MG63 (cell line): Measurements from ENCODE around the gene MT1G. TPM values are rescaled to one million over a fixed set of nuclear protein-coding genes. Genes with fewer than 3 reads are reported as not detected.
"Not testable (repeated sequence)": the region's sequence is repeated elsewhere in the genome, so short reads cannot be mapped to it uniquely, and the experiment has no call there.

Experiments used
- DNase-seq: peaks from one replicate; pipeline ENCODE4 v3.0.0-alpha.2; 2020
- H3K27me3 ChIP-seq: fragments of 250-450 bp; sonication (Bioruptor Pico); 2 replicates; pipeline ENCODE4 v1.5.1; 2020; ENCODE audit warnings: mild to moderate bottlenecking, moderate library complexity
- H3K36me3 ChIP-seq: fragments of 250-450 bp; sonication (Bioruptor Pico); 2 replicates; pipeline ENCODE4 v1.5.1; 2020; ENCODE audit warnings: mild to moderate bottlenecking, moderate library complexity
- H3K4me3 ChIP-seq: fragments of 250-450 bp; sonication (Bioruptor Pico); 2 replicates; pipeline ENCODE4 v1.5.1; 2020; ENCODE audit warnings: mild to moderate bottlenecking, moderate library complexity
- H3K9me3 ChIP-seq: fragments of 250-450 bp; sonication (Bioruptor Pico); 2 replicates; pipeline ENCODE4 v1.5.1; 2020; ENCODE audit warnings: mild to moderate bottlenecking, moderate library complexity
- total RNA-seq: library from RNA; depleted of rRNA; stranded (reverse); fragments of >200 nt; shearing (Covaris generic); gene quantifications from 2 replicates; pipeline ENCODE4 v1.2.3, GENCODE V29; 2014; ENCODE audit warnings: low replicate concordance

MT1G gene
- total RNA-seq, 1 experiment from 2014 or later = not detected

DNA sequence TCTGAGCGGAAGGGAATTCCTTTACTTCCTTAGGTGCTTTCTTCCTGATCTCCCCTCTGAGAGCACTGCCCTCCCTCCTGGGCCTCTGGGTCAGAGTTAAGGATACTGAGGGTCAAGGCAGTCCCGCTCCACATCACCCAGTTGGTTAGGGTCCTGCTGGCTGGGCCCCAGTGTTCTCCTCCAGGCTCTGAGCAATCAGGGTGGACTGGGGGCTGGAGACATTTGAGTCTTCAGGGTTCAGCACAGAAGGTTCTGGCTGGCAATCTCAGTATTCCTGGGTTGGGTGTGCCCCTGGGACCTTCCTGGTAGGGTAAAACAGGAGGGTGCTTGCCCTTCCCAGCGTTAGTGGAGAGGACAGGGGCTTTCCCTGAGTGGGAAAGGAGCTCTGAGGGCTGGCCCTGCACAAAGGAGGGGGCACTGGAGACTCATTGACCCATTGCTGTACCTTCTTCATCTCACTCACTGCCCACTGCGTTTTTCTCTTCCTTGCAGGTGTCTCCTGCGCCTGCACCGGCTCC is 35.0 kb downstream of the MT1G start:
- peak overlapping the region; percentile 50 for H3K4me3 ChIP-seq
- no peaks in the 10 kb centered on the region; the same call in 1 of the 2 replicates for H3K27me3 ChIP-seq
- no peak for DNase-seq
- H3K36me3 ChIP-seq = no peaks in the 10 kb centered on the region
- H3K9me3 ChIP-seq = no peaks in the 10 kb centered on the region

- DNase-seq = peak; percentile 81
- peak within 1 kb of the TSS; percentile 50 for H3K4me3 ChIP-seq
- no peaks in the 10 kb centered on the region for H3K9me3 ChIP-seq
- H3K27me3 ChIP-seq = no peaks in the 10 kb centered on the region; the same call in 1 of the 2 replicates
- no peaks in the 10 kb centered on the region for H3K36me3 ChIP-seq
These were observed 35.6 kb downstream of the MT1G start, which contains the start of gene MT1M for GRCh38 chr16:56632156-56632847. Gene MT1M (plus strand): TSS chr16:56632659. CDS start chr16:56632732, 73 bp downstream.

GRCh38 chr16:56631832-56632155 is 36.1 kb downstream of the MT1G start:
- peak overlapping the region; percentile 50 for H3K4me3 ChIP-seq
- H3K36me3 ChIP-seq = no peaks in the 10 kb centered on the region
- H3K27me3 ChIP-seq = no peaks in the 10 kb centered on the region
- DNase-seq = no peak
- H3K9me3 ChIP-seq = no peaks in the 10 kb centered on the region

- no peak overlapping the region for H3K4me3 ChIP-seq
- H3K36me3 ChIP-seq = no peaks in the 10 kb centered on the region
- H3K27me3 ChIP-seq = no peaks in the 10 kb centered on the region
- no peak for DNase-seq
- no peaks in the 10 kb centered on the region for H3K9me3 ChIP-seq
These were observed 36.7 kb downstream of the MT1G start for GRCh38 chr16:56631197-56631596.

GRCh38 chr16:56630134-56630533 is 37.7 kb downstream of the MT1G start:
- Histone ChIP-seq H3K9me3 (no peaks in the 10 kb centered on the region), H3K36me3 (no peaks in the 10 kb centered on the region), H3K4me3 (no peak overlapping the region), H3K27me3 (no peaks in the 10 kb centered on the region)
- DNase-seq = no peak

GRCh38 chr16:56629531-56629930 is 38.3 kb downstream of the MT1G start:
- Histone ChIP-seq H3K4me3 (no peak overlapping the region), H3K9me3 (no peaks in the 10 kb centered on the region), H3K36me3 (no peaks in the 10 kb centered on the region), H3K27me3 (no peaks in the 10 kb centered on the region)
- no peak for DNase-seq

DNA sequence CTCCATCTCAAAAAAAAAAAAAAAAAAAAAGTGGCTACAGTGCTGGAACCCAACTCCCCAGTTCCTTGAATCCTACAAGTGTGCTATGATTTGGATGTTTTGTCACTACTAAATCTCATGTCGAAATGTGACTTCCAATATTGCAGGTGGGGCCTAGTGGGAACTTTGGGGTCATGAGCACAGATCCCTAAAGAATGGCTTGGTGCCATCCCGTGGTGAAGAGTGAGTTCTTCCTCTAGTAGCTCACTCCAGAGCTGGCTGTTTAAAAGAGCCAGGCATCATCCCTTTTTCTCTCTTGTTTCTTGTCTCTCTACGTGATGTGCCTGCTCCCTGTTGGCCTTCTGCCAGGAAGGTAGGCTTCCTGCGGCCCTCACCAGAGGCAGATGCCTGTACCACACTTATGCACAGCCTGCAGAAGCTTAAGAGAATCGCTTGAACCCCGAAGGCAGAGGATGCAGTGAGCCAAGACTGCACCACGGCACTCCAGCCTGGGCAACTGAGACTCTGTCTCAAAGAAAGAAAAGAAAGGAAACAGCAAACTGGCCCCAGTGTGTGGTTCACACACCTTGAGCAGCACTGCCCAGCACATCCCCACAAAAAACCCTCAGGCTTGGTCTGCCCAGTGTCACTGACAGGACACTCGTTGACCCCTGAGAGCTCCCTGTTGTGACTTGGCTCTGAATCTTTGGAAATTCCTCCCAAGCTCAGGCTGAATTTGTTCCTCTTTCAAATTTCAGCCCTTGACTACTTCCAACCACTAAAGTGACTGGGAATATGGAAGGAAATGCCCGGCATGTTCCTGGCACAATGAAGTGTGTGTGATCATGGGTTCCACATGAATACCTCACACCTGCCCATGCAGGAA is 39.1 kb downstream of the MT1G start:
- no peaks in the 10 kb centered on the region for H3K27me3 ChIP-seq
- H3K9me3 ChIP-seq = no peaks in the 10 kb centered on the region
- H3K4me3 ChIP-seq = no peak overlapping the region
- H3K36me3 ChIP-seq = no peaks in the 10 kb centered on the region
- DNase-seq = no peak

DNA sequence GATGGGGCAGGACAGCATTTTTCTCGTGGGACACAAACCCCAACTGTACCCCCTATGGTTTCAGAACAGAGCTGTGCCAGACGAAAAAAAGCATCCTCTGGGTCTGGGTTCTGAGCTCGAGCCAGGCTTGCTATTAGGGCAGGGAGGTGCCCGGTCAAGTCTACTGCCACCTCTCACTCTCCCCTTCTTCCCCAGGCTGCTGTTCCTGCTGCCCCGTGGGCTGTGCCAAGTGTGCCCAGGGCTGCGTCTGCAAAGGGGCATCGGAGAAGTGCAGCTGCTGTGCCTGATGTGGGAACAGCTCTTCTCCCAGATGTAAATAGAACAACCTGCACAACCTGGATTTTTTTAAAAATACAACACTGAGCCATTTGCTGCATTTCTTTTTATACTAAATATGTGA is 41.2 kb downstream of the MT1G start:
- no peak for DNase-seq

DNA sequence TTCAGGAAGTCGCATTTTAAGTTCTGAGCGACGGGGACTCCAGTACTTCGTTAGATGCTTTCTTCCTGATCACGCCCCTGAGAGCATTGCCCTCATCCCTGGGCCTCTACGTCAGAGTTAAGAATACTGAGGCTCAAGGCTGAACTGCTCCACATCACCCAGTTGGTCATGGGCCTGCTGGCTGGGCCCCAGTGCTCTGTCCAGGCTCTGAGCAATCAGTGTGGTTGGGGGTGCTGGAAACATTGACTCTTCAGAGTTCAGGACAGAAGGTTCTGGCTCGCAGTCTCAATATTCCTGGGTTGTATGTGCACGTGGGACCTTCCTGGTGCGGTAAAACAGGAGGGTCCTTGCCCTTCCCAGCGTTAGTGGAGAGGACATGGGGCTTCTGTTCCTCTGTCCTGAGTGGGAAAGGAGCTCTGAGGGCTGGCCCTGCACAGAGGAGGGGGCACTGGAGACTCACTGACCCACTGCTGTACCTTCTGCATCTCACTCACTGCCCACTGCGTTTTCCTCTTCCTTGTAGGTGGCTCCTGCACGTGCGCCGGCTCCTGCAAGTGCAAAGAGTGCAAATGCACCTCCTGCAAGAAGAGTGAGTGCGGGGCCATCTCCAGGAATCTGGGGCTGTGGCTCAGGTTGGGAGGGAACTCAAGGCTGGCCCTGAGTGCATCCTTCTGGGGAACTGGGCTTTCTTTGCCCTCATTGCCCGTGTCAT is 41.8 kb downstream of the MT1G start:
- no peaks in the 10 kb centered on the region for H3K27me3 ChIP-seq
- no peaks in the 10 kb centered on the region for H3K9me3 ChIP-seq
- peak overlapping the region; percentile 49 for H3K4me3 ChIP-seq
- DNase-seq = peak; percentile 99
- no peaks in the 10 kb centered on the region for H3K36me3 ChIP-seq

More for the DNA sequence above, 41.2 kb downstream of the MT1G start:
- Histone ChIP-seq H3K36me3 (no peaks in the 10 kb centered on the region), H3K4me3 (peak overlapping the region; percentile 49), H3K27me3 (no peaks in the 10 kb centered on the region), H3K9me3 (no peaks in the 10 kb centered on the region)

GRCh38 chr16:56625140-56625942 is 42.5 kb downstream of the MT1G start, which contains the start of gene MT1E:
Gene MT1E (plus strand): TSS chr16:56625781. CDS start chr16:56625852, 71 bp downstream.
- Histone ChIP-seq H3K36me3 (no peaks in the 10 kb centered on the region), H3K4me3 (peak within 1 kb of the TSS; percentile 49), H3K9me3 (no peaks in the 10 kb centered on the region), H3K27me3 (no peaks in the 10 kb centered on the region)
- peak; percentile 83 for DNase-seq

- Histone ChIP-seq H3K9me3 (no peaks in the 10 kb centered on the region), H3K4me3 (no peak overlapping the region), H3K36me3 (no peaks in the 10 kb centered on the region), H3K27me3 (no peaks in the 10 kb centered on the region)
- no peak for DNase-seq
These were observed 44.2 kb downstream of the MT1G start for GRCh38 chr16:56623637-56624036.

GRCh38 chr16:56623184-56623583 is 44.7 kb downstream of the MT1G start:
- H3K9me3 ChIP-seq, H3K36me3 ChIP-seq: not testable (repeated sequence)

DNA sequence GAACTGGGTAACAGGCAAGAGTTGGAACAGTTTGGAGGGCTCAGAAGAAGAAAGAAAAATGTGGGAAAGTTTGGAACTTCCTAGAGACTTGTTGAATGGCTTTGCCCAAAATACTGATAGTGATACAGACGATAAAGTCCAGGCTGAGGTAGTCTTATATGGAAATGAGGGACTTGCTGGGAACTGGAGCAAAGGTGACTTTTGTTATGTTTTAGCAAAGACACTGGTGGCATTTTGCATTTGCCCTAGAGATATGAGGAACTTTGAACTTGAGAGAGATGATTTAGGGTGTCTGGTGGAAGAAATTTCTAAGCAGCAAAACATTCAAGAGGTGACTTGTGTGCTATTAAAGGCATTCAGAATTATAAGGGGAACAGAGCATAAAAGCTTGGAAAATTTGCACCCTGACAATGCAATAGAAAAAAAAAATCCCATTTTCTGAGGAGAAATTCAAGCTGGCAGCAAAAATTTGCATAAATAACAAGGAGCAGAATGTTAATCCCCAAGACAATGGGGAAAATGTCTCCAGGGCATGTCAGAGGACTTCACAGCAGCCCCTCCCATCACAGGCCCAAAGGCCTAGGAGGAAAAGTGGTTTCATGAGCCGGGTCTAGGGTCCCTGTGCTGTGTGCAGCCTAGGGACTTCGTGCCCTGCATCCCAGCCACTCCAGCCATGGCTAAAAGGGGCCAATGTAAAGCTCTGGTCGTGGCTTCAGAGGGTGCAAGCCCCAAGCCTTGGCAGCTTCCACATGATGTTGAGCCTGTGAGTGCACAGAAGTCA is 46.0 kb downstream of the MT1G start:
- H3K9me3 ChIP-seq, H3K36me3 ChIP-seq, H3K4me3 ChIP-seq, H3K27me3 ChIP-seq, DNase-seq: not testable (repeated sequence)

More at GRCh38 chr16:56623184-56623583, 44.7 kb downstream of the MT1G start:
- H3K4me3 ChIP-seq, DNase-seq, H3K27me3 ChIP-seq: not testable (repeated sequence)

GRCh38 chr16:56620339-56620897 is 47.4 kb downstream of the MT1G start:
- Histone ChIP-seq H3K27me3 (no peaks in the 10 kb centered on the region), H3K4me3 (no peak overlapping the region), H3K36me3 (no peaks in the 10 kb centered on the region), H3K9me3 (no peaks in the 10 kb centered on the region)
- no peak for DNase-seq

DNA sequence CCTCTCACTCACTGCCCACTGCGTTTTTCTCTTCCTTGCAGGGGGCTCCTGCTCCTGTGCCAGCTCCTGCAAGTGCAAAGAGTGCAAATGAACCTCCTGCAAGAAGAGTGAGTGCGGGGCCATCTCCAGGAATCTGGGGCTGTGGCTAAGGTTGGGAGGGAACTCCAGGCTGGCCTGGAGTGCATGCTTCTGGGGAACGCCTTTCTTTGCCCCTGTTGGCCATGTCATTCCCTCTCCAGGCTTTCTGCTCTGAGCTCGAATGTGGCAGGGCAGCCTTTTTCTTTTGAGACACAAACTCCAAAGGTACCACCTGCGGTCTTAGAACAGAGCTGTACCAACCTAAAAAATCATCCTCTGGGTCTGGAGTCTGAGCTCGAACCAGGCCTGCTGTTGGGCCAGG is 49.7 kb downstream of the MT1G start:
- Histone ChIP-seq H3K27me3 (no peaks in the 10 kb centered on the region), H3K4me3 (peak overlapping the region; percentile 44; the same call in 1 of the 2 replicates), H3K9me3 (no peaks in the 10 kb centered on the region; the same call in 1 of the 2 replicates), H3K36me3 (no peaks in the 10 kb centered on the region)
- no peak for DNase-seq
